Activated naive CD8-positive, alpha-beta T cell treated with anti-CD3 and anti-CD28 coated beads, Interleukin-2, amount 10 ng/mL, durations not matched to agents 7 days and 5 days (primary cell): ENCODE data around the gene ABCC8. TPM values are rescaled to one million over a fixed set of nuclear protein-coding genes. Genes with fewer than 3 reads are reported as not detected.
A peak's percentile ranks its signal among the peaks of the same experiment; 100 is the strongest.

Source experiments
- ATAC-seq: fragments of 150-1000 bp; cut with Tn5 transposase; one replicate; pipeline ENCODE4 v1.10.0; 2021; ENCODE audit warnings: low read depth, moderate library complexity
- POLR2A ChIA-PET: fragments of 350-600 bp; sonication (Branson Sonifier 250); formaldehyde crosslinking; loops from one replicate; lab custom pipeline; 2021; ENCODE audit warnings: antibody characterized with exemption; lab: Charles Lee
- DNase-seq: peaks from one replicate; pipeline ENCODE4 v3.0.0; 2021
- H3K27ac Mint-ChIP-seq: one replicate; pipeline ENCODE4 v1.8.0; 2022; ENCODE audit warnings: mild to moderate bottlenecking, mixed read lengths
- H3K27me3 Mint-ChIP-seq: one replicate; pipeline ENCODE4 v1.8.0; 2022; ENCODE audit warnings: mild to moderate bottlenecking, moderate library complexity, mixed read lengths
- H3K36me3 Mint-ChIP-seq: one replicate; pipeline ENCODE4 v1.8.0; 2021; ENCODE audit warnings: mild to moderate bottlenecking, mixed read lengths
- H3K4me1 Mint-ChIP-seq: one replicate; pipeline ENCODE4 v1.8.0; 2021; ENCODE audit warnings: mixed read lengths
- H3K4me3 Mint-ChIP-seq: one replicate; pipeline ENCODE4 v1.8.0; 2022; ENCODE audit warnings: mild to moderate bottlenecking, moderate library complexity, mixed read lengths
- H3K9me3 Mint-ChIP-seq: one replicate; pipeline ENCODE4 v1.8.0; 2021; ENCODE audit warnings: mixed read lengths
- total RNA-seq, 2 experiments: library from RNA; stranded (reverse); gene quantifications; one replicate each; pipeline ENCODE4 v1.2.3, GENCODE V29; 2021

Gene ABCC8
- total RNA-seq = not detected

DNA sequence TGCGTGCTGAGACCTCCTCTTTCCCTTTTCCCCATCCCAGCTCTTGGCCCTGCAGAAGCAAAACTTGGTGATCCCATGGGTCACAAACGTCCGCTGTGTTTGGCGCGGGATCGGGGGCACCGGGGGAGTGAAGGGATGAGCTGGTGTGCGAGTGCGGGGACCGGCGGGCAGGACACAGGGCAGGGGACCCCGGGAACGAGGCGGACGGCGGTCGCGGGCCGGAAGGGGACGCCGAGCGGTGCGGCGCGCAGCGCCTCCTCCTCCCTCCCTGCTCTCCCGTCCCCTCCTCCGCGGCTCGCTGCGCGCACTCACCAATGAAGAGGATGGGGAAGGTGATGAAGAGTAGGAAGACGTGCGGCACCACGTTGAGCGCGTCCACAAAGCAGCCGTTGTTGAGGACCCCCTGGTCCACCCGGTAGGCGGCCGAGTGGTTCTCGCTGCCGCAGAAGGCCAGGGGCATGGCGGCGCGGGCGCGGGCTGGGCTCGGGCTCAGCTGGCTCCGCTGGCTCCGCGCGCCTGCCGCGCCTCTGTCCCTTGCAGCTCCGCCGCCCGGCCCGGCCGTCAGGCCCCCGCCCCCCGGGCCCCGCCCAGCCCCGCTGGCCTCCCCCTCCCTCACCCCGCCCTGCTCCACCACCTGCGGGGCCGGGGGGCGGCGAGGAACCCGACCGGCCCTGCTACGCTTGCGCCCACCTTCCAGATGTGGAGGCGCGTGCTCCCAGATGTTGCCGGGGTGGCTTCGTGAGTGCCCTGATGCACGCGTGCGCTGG, at the start of gene ABCC8:
ABCC8 (minus strand) TSS at position 529 of the 767 bp plus-strand sequence; CDS start at position 460, 69 bp downstream.
- peak; percentile 42 for ATAC-seq
- peak within 1 kb of the TSS; percentile 65 for H3K4me3 Mint-ChIP-seq
- H3K27ac Mint-ChIP-seq = no peak within 1 kb of the TSS
- peaks cover 7% of the 10 kb centered on the region for H3K4me1 Mint-ChIP-seq
- H3K36me3 Mint-ChIP-seq = no peaks in the 10 kb centered on the region
- no peak for DNase-seq
- POLR2A ChIA-PET = no interaction called here
- H3K27me3 Mint-ChIP-seq = peaks cover 83% of the 10 kb centered on the region
- H3K9me3 Mint-ChIP-seq = no peaks in the 10 kb centered on the region

DNA sequence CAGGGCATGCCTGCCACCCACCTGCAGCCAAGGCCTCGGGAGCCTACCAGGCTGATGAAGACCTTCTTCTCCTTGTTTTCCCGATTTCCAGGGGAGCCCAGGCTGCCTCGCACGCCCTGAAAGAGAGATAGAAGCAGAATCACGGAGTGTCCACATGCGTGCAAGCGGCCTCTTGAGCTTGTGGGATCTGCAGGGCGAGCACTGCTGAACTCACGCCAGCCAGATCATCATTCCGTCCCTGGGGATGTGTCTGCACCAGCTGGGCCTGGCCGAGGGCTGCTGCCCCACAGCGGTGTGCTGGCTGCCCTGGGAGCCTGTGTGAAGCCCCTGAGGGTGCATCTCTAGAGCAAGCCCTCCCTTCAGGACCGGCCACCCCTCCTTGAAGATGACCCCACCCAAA, 49.7 kb upstream of the ABCC8 start:
- no peak overlapping the region for H3K27ac Mint-ChIP-seq
- H3K36me3 Mint-ChIP-seq = no peaks in the 10 kb centered on the region
- ATAC-seq = no peak
- H3K4me3 Mint-ChIP-seq = no peak overlapping the region
- no peak for DNase-seq
- H3K4me1 Mint-ChIP-seq = no peaks in the 10 kb centered on the region
- H3K27me3 Mint-ChIP-seq = peaks cover 10% of the 10 kb centered on the region
- no peaks in the 10 kb centered on the region for H3K9me3 Mint-ChIP-seq
- POLR2A ChIA-PET = no interaction called here

DNA sequence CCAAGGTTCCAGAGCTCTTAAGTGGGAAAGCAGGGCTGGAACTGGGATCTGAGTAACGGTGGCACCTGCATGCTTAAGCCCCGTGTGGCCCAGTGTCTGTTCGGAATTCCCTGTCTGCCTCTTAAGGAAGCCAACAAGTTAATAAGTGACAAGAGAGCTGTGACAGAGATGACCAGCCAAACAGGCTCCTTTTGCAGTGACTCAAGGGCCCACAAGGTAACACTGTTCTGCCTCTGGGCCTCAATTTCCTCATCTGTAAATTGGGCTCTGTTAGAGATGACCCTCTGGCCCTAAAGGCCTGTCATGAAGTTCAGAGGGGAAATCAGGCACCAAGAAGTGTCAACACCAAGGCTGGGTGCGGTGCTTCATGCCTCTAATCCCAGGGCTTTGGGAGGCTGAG, 48.9 kb upstream of the ABCC8 start:
- Mint-ChIP-seq H3K27ac (no peak overlapping the region), H3K9me3 (no peaks in the 10 kb centered on the region), H3K4me1 (no peaks in the 10 kb centered on the region), H3K36me3 (no peaks in the 10 kb centered on the region), H3K27me3 (peaks cover 15% of the 10 kb centered on the region), H3K4me3 (no peak overlapping the region)
- no peak for DNase-seq
- POLR2A ChIA-PET = no interaction called here
- no peak for ATAC-seq

DNA sequence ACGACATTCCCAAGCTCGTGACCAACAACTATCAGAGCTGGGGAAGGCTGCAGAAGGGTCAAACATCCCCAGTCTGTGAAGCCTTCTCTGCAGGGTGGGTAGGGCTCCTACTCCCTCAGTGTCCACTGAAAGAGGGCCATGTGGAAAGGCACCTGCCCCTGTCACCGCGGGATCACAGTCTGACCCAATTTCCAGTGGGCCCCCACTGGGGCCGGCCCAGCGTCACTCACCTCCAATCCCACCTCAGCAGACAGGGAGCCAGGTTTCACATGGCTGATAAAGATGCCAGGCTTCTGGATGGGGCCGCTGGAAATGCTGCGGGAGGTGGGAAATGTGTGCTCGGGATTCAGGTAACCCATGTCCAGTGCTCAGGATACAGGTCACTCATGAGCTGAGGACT, 47.6 kb upstream of the ABCC8 start:
- Mint-ChIP-seq H3K4me1 (no peaks in the 10 kb centered on the region), H3K36me3 (no peaks in the 10 kb centered on the region), H3K27me3 (peaks cover 8% of the 10 kb centered on the region), H3K27ac (no peak overlapping the region), H3K9me3 (no peaks in the 10 kb centered on the region), H3K4me3 (no peak overlapping the region)
- DNase-seq = no peak
- ATAC-seq = no peak
- POLR2A ChIA-PET = no interaction called here

DNA sequence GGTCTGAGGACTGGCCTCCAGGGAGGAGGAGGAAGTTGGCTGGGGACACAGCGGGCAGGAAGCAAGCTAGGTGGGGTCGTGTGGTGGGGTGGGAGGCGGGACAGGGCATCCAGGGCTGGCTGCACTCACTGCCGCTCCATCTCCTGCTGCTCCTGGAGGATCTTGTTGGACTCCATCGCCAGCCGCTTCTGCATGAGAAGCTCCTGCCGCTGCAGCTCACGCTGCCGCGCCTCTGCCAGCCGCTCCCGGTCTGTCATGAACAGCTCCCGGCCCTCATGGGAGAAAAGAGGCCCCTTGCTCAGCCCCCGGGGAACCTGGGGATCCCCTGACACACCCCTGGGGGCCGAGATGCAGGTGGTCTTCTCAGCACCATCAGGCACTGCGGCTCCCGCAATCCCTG, 46.0 kb upstream of the ABCC8 start:
- no peaks in the 10 kb centered on the region for H3K9me3 Mint-ChIP-seq
- DNase-seq (no peak), ATAC-seq (no peak)
- no peak overlapping the region for H3K27ac Mint-ChIP-seq
- POLR2A ChIA-PET = no interaction called here
- no peak overlapping the region for H3K4me3 Mint-ChIP-seq
- H3K27me3 Mint-ChIP-seq = peaks cover 14% of the 10 kb centered on the region
- no peaks in the 10 kb centered on the region for H3K4me1 Mint-ChIP-seq
- H3K36me3 Mint-ChIP-seq = no peaks in the 10 kb centered on the region

DNA sequence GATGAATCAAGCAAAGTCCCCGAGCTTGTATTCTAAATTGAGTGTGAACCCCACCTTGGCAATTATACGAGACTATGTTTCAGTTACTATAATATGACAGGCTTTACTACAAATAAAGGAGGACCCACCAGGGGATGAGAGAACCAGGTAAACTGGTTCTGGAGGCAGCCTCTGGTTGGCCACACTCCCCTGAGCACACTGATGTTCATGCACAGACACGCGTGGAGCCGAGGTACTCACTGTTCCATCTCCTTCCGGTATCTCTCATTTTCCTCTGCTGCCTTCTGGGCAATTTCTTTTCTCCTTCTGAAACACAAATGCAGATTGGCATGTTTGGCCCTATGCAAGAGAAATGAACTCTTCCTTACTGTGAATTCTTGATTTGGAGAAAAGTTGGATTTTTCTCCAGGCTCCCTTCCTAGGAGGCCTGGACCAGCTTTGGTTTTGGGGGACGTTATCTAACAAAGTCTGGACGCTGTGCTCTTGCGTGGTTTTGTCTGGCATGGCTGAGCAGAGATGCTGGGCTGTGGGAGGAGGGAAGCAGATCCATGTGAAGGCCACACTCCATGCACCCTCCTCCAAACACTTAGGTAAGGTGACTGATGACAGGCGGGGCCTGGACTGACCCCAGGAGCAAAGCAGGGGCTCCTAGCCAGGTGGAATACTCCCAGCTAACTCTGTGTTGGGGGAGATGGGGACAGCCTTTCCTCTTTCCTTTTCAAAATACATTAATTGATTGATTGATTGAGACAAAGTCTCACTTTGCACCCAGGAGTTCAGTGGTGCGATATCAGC, 44.7 kb upstream of the ABCC8 start:
- Mint-ChIP-seq H3K4me1 (no peaks in the 10 kb centered on the region), H3K27ac (no peak overlapping the region)

DNA sequence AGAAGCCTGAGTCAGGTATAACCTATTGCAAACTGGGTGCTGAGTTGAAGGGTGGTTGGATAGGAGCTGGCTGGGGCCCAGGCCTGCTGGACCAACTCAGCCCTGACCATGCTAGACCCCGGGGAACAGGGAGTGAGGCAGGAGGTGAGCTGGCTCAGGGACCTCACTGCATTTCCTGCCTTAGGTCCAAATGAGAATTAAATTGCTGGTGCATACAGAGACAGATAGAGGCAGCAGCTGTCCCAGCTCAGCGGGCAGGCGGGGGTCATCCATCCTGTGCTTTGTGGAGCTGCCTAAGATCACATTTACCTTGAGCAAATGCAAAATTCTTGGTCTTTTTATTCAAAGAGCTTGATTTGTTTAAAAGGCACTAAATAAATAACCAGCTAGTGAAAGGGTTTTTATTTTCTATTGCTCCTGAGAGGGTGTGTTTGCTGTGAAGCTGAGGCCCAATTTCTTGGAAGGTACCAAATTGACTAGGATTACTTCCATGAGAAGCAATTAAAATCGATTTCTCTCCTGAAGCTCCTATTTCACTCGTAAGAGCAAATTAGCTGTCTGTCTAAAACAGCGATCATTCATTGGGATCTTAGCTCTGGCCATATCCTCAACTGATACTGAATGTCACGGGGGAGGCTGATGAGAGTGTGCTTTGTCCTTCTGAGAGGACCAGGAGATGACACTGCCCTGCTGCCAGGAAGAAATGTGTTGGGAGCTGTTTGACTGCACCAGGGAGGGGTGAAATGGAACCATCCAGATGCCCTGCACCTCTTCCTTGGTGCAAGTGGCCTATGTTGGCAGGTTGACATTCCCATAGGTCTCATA, 42.6 kb upstream of the ABCC8 start:
- H3K4me3 Mint-ChIP-seq = no peak overlapping the region
- H3K27ac Mint-ChIP-seq = no peak overlapping the region
- DNase-seq (no peak), ATAC-seq (no peak)
- H3K36me3 Mint-ChIP-seq = no peaks in the 10 kb centered on the region
- POLR2A ChIA-PET = no interaction called here
- H3K27me3 Mint-ChIP-seq = peaks cover 14% of the 10 kb centered on the region
- no peaks in the 10 kb centered on the region for H3K9me3 Mint-ChIP-seq
- H3K4me1 Mint-ChIP-seq = no peaks in the 10 kb centered on the region

More for the DNA sequence above, 44.7 kb upstream of the ABCC8 start:
- DNase-seq = no peak
- POLR2A ChIA-PET = no interaction called here
- Mint-ChIP-seq H3K27me3 (peaks cover 14% of the 10 kb centered on the region), H3K9me3 (no peaks in the 10 kb centered on the region), H3K36me3 (no peaks in the 10 kb centered on the region), H3K4me3 (no peak overlapping the region)
- no peak for ATAC-seq

DNA sequence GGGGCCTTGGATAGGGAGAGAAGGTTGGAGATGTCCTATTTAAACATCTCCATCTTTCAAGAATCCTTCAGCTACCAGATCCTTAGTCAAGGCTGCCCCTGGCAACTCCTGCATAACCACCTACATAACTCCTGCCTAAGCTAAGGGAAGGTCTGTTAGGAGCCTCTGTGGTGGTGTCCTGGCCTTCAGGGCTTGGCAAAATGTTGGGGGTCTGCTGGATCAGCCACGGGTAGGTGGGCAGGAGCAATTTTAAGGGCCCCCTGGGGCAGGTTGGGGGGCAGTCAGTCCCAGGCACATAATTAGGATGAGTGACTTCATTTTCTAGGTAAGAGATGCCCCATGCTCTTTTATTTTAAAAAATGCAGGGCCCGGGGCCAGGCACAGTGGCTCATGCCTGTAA, 41.7 kb upstream of the ABCC8 start:
- no peaks in the 10 kb centered on the region for H3K9me3 Mint-ChIP-seq
- H3K4me3 Mint-ChIP-seq = no peak overlapping the region
- ATAC-seq (no peak), DNase-seq (no peak)
- no peak overlapping the region for H3K27ac Mint-ChIP-seq
- H3K36me3 Mint-ChIP-seq = no peaks in the 10 kb centered on the region
- H3K4me1 Mint-ChIP-seq = no peaks in the 10 kb centered on the region
- POLR2A ChIA-PET = no interaction called here
- H3K27me3 Mint-ChIP-seq = peaks cover 19% of the 10 kb centered on the region

DNA sequence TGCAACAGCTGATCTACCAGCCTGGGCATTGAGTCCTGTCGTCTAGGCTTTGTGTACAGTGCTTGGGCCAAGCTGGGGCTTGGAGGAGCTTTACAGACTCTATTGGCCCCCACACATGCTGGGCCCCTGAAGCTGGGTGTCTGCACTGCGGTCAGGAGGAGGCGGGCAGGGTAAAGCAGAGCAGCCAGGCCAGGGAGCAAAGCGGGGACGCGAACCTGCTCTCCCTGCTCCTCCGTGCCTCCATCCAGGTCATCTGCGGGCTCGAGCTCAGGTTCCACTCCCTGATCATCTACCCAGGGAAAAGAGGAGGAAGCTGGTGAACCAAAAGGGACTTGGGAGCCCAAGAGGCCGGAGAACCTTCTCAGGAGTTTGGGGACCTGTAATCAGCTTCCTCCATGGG, 40.5 kb upstream of the ABCC8 start:
- Mint-ChIP-seq H3K36me3 (no peaks in the 10 kb centered on the region), H3K27ac (no peak overlapping the region), H3K27me3 (peaks cover 26% of the 10 kb centered on the region), H3K4me1 (no peaks in the 10 kb centered on the region), H3K4me3 (no peak overlapping the region), H3K9me3 (no peaks in the 10 kb centered on the region)
- POLR2A ChIA-PET = no interaction called here
- DNase-seq (no peak), ATAC-seq (no peak)

DNA sequence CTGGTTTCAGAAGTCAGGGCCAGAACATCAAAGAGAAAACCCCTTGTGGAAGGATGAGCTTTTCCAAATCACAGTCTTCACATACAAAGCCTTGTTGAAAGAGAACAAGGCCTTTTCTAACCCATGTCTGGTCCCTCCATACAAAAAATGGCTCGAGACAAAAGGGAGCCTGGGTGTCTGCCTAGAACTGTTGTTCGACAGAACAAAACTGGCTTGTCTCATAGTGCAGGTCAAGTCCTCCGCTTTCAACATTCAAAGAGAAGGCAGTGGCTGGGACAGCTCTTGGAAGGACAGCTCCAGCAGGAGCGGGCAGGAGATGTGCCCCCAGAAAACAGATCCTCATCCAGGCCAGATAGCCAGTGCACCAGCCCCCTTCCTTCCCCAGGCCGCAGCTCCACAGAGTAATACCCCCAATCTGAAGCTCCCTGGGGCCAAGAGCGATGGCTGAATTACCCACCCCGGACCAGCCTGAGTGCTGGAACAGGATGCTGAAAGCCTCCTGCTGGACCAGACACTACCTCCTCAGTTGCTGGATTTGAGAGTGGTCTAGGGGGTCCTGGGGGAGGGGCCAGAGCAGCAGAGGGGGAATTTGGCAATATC, 40.0 kb upstream of the ABCC8 start:
- no peak for ATAC-seq
- Mint-ChIP-seq H3K4me3 (no peak overlapping the region), H3K36me3 (no peaks in the 10 kb centered on the region), H3K27me3 (peaks cover 26% of the 10 kb centered on the region), H3K4me1 (no peaks in the 10 kb centered on the region), H3K9me3 (no peaks in the 10 kb centered on the region), H3K27ac (no peak overlapping the region)
- POLR2A ChIA-PET = no interaction called here
- DNase-seq = no peak

DNA sequence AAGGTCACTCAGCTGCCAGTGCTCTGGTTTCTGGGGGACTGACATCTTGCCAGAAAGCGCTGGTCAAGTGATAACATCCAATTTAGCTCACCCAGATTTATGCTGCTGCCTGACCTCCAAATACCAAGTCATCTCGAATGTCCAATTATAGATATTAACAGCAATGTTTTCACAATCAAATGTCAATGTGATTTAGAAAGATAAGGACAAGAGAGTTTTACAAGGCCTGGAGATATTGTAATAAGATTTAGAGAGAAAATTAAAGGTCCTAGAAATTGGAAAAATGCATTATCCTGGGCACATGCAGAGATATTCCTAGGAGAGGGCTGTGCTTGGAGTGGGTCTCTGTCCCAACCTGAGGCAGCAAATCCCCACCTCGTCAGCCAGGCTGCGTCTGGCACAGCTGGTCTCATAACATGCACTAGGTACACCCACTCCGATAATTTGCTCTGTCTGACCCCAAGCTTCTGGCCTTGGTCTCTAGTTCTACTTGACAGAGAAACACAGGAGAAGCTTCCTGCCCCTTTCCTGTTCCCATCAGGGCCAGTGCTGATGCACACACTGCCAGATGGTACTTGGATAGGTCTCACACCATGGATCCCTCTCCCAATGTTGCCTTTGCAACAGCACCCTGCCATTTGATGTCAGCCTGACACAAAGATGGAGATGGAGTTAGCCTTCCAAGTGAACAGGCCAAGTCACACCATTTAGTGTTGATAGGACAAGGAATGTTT, 39.0 kb upstream of the ABCC8 start:
- no peak for ATAC-seq
- H3K27me3 Mint-ChIP-seq = peaks cover 22% of the 10 kb centered on the region
- no peaks in the 10 kb centered on the region for H3K36me3 Mint-ChIP-seq
- POLR2A ChIA-PET = no interaction called here
- no peak overlapping the region for H3K4me3 Mint-ChIP-seq
- H3K27ac Mint-ChIP-seq = no peak overlapping the region
- H3K9me3 Mint-ChIP-seq = no peaks in the 10 kb centered on the region
- no peak for DNase-seq
- H3K4me1 Mint-ChIP-seq = no peaks in the 10 kb centered on the region

DNA sequence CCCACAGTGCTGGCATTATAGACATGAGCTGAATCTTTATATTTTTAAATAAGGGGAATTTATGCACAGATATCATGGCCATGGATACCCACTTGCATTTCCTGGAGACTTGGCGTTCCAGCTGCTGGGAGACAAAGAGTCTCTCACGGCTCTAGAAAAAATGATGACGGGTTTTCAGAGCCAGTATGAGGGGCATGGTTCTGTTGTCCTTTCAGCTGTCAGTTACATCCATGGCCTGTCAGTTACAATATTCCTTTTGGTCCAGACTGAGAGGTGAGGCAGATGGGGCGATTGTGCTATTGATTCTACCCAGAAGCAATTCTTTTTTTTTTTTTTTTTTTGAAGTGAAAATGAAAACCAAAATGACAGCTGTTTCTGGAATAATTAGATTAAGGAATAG, 37.8 kb upstream of the ABCC8 start:
- DNase-seq = no peak
- H3K9me3 Mint-ChIP-seq = no peaks in the 10 kb centered on the region
- ATAC-seq = no peak
- POLR2A ChIA-PET = interaction anchor here (0.6 kb wide), 1 partner anchor 125 kb away, joined by 5 read pairs; no protein-coding TSS in a partner anchor
- peaks cover 26% of the 10 kb centered on the region for H3K27me3 Mint-ChIP-seq
- H3K4me1 Mint-ChIP-seq = no peaks in the 10 kb centered on the region
- no peak overlapping the region for H3K27ac Mint-ChIP-seq
- H3K4me3 Mint-ChIP-seq = no peak overlapping the region
- H3K36me3 Mint-ChIP-seq = no peaks in the 10 kb centered on the region
